GDM1 (cell line): ENCODE measurements around the gene ABCA3.
"Not testable (repeated sequence)": the region's sequence is repeated elsewhere in the genome, so short reads cannot be mapped to it uniquely, and the experiment has no call there.

Experiments
- DNase-seq: peaks from one replicate; lab custom pipeline; 2025; lab: John Stamatoyannopoulos, UW

ABCA3 gene

DNA sequence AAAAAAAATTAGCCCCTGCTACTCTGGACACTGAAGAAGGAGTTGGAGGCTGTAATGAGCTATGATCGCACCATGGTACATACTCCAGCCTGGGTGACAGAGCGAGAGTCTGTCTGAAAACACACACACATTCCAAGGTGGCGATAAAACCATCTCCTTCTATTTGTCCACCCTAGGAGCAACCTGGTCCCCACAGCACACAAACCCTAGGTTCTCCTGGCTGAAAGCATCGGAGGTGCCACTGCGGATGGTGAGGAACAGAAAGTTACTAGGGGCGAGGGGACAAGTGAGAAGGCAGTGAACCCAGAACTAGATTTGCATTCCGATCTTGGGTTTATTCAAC is 87.8 kb downstream of the ABCA3 start:
- DNase-seq, result no peak

DNA sequence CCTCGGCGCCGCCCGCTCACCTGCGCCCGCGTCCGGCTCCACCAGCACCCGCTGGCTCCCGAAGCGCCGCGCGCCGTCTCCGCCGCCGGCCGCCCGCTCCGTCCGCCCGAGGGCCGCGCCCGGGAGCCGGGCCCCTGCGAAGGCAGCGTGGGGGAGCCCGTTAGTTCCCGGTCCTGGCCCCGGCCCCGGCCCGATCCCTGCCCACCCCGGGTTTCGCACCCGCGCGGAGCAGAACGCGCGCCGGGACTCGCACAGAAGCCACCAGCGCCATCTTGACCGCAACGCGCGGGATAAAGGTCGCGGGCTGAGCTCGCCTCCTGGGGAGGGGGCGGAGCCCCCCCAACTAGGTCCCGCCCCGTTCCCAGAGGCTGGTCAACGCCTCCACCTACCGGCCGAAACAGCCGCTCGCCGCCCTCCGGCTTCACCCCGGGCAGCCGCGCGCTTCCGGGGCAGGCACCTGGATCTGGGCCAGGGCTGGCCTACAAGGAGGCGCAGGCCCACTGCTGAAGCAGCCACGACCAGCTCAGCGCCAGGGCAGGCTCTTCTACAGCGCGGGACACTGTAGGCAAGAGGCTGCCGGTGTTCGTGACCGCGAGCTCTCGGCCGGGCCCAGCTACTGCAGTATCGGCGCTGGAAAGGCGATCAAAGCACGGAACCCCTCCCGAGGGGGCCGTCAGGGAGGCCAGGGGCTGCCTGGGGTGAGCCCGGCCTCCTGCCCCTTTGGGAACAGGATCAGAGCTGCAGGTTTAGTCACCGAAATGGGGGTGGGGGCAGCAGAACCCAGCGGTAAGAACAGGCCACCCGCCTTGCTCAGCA is 89.0 kb downstream of the ABCA3 start, which contains the start of gene ECI1:
Gene ECI1 (minus strand): TSS at position 292 of the 816 bp plus-strand sequence. CDS start 21 bp downstream, at position 271.
- peak; percentile 35 for DNase-seq

DNA sequence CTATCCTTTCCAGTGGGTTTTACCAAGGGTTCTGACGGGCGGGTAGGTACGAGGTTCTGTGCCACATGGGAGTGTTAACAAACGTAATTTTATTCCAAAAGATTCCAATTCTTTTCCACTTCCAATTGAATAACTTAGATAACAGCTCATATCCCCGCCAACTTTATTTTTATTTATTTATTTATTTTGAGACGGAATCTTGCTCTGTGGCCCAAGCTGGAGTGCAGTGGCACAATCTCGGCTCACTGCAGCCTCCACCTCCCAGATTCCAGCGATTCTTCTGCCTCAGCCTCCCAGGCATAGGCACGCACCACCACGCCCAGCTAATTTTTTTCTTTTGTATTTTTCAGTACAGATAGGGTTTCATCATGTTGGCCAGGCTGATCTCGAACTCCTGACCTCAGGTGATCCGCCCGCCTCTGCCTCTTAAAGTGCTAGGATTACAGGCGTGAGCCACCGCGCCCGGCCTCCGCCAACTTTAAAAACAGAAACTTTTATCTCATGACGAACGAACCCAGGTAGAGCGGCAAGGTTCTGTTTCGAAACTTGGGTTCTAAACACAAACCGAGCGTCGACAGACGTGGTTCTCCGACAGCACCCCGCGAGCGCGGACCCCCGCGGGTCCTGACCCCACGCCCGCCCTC is 89.8 kb downstream of the ABCA3 start:
- DNase-seq, result no peak

DNA sequence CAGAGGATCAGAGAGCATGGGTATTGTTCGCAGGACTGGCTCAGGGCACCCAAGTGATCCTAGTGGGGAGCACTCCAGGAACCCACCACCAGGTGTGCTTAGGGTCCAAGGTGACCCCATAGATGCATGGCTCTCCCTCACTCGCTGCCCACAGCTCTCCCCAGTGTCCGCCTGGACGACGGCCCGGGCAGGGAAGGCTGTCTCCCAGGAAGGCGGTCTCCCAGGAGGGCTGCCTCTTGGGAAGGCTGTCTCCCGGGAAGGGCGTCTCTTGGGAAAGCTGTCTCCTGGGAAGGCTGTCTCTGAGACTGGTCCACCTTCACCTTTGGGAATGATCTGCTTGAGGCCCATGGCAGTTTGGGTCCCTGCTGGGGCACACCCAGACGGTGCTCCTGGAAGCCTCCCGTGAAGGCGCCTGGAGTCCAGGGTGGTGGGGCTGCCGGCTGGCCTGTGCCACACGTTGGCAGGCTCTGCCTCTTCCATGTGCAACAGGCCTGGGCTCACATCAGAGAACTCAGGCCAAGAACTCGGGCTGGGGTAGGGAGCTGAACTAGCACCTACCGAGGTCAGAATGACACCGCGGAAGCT is 94.1 kb downstream of the ABCA3 start:
- DNase-seq, result no peak

DNA sequence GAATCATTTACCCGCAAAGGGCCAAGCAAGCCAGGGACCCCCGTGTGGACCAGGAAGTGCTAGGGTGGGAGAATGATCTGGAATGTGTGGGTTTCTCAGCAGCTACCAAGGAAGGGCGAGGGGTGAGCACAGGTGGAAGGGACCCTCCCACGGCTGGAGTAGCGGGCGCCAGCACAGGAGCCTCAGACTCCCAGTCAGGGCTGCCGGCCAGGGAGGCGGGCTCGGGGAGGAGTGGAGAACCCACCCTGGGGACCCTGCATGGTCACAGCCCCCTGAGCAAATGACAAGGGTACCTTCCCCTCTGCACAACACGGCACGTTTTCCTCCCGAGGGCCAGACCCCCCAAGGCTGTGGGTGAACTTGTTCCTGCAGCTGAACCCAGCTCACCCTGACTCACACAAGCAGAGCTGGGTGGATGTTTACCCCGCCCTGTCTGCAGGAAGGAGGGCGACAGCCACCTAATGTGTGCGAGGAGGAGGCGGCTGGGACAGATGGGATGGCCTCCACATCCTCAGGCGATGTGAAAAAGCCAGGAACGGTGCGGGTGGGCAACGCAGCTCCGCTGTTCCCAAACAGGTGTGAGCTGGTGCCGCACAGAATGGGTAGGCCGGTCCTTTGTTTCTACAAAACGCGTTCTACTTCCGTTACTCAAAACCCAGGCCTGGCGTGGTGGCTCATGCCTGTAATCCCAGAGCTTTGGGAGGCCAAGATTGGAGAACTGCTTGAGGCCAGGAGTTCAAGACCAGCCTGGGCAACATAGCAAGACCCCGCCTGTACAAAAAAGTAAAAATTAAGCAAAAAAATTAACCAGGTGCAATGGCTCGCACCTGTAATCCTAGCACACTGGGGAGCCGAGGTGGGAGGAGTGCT is 95.4 kb downstream of the ABCA3 start:
- DNase-seq, result no peak

DNA sequence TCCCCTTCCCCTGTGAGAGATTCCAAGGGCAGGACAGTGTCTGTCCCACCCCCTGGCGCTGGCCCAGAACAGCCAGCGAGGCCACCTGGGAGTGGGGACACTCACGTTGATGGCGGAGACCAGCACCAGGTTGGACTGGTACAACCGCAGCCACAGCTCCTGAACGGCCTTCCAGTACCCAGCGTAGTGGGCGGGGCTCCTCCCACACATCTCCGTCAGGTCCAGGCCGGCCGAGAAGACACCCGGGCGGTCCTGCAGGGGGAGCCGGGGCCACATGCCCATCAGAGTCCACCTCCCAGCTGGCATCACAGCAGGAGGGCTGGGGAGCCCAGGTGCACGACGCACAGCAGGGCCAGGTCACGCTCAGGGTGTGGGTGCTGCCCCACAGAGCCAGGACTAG is 96.2 kb downstream of the ABCA3 start:
- no peak for DNase-seq

DNA sequence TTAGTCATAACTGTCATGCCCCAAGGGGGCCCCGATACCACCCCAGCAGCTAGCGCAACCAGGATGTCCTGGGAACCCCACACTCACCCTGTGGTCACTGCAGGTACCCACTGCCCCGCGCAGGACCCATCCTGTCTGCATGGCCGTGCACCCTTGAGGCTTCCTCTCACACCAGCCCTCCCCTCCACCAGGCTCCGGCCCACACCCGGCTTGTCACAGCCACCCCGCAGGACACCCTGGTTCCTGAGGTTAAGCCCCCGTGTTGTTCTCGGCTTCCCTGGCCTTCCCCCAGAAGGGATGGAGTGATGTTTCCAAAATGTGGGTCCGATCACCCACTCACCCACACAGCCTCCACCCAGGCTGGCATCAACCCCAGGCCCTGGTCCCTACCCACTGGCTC is 96.7 kb downstream of the ABCA3 start:
- no peak for DNase-seq

DNA sequence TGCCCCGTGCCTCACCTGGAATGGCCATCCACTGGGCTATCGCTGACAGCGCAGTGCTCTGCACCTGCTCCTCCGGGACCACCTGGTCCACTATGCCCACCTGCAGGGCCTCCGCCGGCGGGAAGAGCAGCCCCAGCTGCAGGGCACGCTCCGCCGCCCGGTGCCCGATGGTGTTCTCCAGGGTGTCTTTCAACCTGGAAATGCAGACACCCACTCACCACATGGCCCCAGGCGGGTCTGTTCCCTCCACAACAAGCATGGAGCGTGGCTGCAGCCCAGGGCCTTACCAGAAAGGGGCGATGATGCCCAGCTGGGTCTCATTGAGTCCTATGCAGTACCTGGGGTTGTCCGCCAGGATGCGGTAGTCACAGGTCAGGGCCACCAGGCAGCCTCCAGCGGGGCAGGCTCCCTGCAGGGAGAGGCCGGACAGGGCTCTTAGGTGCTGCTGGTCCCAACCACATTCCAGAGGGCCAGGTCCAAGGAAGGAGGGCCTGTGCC is 97.4 kb downstream of the ABCA3 start:
- no peak for DNase-seq

DNA sequence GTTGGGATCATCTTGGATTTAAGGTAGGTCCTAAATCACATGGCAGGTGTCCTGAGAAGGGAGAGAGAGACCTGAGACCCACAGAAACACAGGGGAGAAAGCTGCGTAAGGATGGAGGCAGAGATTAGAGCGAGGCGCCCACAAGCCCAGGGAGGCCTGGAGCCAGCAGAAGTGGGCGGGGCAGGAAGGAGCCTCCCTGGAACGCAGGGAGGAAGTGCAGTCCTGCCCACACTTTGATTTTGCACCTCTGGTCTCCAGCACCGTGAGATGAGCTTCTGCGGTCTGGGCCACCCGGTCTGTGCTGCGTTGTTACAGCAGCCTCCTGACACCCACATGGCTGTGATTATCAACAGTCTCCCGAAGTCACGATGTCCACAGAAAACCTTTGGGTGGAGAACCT is 97.9 kb downstream of the ABCA3 start:
- no peak for DNase-seq

DNA sequence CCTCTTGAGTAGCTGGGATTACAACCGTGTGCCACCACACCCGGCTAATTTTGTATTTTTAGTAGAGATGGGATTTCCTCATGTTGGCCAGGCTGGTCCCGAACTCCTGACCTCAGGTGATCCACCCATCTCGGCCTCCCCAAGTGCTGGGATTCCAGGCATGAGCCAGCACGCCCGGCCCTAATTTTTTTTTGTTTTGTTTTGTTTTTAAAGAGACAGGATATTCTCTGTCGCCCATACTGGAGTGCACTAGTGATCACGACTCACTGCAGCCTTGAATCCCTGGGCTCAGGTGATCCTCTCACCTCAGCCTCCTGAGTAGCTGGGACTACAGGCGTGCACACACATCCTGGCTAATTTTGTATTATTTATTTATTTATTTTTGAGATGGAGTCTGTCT is 100.2 kb downstream of the ABCA3 start:
- not testable (repeated sequence) for DNase-seq

DNA sequence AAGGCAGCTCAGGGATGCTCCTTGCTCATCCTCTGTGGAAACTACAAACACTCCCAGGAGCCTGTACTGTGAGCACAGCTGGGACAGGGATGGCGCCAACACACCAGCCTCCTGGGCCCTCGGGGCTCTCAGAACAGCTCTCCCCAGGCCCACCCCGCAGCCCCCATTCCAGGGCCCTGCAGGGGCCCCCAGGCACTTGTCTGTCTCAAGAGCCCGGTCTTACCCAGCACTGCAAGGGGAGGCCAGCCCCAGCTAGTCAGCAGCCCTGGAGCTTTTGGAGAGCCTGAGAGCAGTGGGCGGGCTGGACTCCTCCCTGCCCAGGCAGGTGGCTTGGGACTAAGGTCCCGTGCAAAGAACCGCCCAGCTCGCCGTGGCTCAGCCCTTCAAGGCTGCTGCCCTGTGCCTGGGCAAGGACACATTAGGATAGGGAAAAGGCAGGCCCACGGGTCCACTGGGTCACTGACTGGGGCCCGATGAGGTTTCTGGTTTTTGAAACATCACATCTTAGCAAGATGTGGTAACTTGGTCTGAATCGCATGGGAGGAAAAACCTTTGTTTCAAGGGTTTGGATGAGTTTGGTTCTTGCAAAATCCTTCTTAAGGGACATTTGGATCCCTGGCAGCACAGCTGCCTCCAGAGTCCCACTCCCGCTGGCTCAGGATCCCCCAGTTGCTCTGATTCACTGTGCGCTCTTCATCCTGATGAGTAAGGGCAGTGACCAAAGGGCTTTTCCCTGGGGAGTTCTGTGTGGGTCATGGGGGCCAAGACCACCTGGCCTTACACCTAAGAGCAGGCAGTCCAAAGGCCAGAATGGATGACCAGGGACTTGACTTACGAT is 101.5 kb downstream of the ABCA3 start:
- DNase-seq, result no peak

DNA sequence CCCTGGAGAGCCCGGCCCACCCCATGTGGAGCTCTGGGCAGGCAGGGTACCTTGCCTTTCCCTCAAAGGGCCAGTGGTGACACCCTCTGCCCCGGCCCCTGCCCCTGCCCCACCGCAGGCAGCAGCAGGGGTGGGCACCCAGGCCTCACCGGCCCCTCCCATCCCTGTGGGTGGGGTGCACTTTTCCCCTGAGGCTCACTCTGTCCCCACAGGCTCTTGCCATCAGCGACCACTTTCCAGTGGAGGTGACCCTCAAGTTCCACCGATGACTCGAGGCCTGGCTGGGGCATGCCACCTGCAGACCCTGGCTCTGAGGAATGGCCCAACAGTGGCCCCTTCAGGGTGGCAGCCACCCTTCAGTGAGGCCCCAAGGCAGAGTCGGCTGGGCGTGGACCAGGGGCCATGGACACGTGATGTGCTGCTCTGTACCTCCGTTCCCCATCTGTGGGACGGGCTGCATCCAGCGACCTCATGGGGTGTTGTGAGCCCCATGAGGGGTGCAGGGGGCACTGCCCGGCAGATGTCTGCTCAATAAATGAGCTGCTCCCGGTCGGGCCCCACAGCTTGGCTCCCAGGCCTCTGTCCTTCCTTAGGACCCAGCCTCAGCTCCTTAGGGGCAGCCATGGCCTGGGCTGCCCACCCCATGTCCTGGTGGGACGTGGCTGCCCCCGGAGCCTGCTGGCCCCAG is 102.2 kb downstream of the ABCA3 start:
- DNase-seq, result no peak

DNA sequence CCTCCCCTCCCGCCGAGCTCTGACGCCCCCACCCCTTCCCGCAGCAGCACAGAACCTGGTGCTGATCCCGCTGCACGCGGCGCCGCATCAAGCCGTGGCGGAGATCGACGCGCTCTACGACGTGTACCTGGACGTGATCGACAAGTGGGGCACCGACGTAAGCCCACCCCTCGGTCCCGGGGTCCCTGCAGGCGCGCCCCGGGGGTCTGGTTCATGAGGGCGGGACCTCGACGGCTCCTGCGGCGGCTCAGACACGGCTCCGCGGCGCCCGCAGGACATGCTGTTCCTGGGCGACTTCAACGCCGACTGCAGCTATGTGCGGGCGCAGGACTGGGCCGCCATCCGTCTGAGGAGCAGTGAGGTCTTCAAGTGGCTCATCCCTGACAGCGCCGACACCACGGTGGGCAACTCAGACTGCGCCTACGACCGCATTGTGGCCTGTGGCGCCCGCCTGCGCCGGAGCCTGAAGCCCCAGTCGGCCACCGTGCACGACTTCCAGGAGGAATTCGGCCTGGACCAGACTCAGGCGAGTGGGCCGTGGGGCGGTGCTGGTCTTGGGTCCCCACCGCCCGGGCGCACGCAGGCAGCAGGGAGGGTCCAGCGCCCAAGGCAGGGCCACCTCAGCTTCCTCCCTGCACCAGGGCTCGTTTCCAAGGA is 102.9 kb downstream of the ABCA3 start:
- no peak for DNase-seq

DNA sequence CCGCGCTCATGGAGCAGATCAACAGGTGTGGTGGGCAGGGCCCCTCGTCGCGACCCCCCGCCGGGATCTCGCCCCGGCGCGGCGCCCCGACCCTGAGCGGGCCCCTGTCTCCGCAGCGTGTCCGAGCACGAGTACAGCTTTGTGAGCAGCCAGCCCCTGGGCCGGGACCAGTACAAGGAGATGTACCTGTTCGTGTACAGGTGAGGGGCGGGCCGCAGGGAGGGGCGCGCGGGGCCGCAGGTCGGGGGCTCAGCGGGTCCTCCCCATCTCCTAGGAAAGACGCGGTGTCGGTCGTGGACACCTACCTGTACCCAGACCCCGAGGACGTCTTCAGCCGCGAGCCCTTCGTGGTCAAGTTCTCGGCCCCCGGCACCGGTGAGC is 103.4 kb downstream of the ABCA3 start:
- no peak for DNase-seq

DNA sequence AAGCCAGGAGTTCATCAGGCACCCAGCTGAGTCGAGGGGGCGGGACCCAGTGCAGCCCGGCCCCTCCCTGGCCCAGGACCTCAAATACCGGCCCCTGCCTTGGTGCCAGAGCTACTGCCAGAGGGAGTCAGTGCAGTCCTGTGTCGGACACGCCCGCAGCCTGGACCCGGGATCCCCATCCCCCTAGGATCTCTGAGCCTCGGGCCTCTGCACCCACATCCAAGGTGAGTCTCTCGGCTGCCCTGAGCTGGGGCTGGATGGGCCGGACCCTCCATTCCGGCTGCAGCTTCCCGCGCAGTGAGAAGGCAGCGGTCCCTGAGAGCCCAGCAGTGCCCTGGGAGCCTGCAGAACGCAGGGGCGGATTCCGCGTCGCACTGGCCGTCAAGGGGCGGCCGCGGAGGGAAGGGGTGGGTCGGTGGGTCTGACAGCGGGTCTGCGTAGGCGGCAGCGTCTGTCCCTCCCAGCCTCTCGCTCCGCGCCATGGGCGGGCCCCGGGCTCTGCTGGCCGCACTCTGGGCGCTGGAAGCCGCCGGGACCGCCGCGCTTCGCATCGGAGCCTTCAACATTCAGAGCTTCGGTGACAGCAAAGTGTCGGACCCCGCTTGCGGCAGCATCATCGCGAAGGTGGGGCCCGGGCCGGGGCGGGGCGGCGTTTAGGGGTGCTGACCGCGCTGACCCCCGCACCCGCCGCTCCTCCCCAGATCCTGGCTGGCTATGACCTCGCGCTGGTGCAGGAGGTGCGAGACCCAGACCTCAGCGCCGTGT is 104.0 kb downstream of the ABCA3 start, which contains the start of gene DNASE1L2:
Gene DNASE1L2 (plus strand): TSS at position 108 of the 765 bp plus-strand sequence. CDS start 373 bp downstream, at position 481.
- no peak for DNase-seq

DNA sequence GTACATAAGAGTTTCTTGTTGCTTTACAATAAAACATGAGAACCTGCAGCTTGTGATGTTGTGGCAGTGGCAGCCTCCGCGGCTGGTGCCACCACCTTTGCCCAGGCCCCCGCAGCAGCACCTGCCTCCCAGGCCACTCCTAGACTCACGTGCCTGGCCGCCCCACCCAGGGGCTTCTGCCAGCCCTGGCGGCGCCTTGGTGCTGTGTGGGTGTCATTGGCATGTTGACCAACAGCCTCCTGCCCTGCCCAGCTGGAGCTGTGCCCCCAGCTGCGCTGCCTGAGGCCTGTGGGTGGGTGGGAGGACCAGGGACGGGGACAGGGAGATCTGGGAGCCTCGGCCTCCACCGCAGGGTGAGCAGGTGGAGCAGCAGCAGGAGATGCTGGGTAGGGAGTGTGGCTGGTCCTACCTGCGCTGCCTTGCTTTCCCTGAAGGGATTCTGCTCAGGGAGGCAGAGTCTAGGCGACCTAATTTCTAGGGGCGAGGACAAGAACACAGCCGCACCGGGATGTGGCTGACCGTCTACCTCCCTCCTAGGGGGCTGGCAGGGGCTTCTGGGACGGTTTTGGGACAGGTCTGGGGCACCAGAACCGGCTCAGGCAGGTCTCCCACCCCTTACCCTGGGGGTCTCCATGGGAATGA is 104.7 kb downstream of the ABCA3 start:
- no peak for DNase-seq

DNA sequence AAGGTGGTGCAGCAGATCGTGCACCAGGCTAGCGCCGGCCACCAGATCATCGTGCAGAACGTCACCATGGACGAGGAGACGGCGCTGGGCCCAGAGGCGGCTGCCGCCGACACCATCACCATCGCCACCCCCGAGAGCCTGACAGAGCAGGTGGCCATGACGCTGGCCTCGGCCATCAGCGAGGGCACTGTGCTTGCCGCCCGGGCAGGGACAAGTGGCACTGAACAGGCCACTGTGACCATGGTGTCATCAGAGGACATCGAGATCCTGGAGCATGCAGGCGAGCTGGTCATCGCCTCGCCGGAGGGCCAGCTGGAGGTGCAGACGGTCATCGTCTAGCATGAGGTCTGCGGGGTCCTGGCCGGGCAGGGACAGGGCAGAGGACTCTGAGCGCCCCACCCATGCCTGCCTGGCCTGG is 105.3 kb downstream of the ABCA3 start:
- no peak for DNase-seq

DNA sequence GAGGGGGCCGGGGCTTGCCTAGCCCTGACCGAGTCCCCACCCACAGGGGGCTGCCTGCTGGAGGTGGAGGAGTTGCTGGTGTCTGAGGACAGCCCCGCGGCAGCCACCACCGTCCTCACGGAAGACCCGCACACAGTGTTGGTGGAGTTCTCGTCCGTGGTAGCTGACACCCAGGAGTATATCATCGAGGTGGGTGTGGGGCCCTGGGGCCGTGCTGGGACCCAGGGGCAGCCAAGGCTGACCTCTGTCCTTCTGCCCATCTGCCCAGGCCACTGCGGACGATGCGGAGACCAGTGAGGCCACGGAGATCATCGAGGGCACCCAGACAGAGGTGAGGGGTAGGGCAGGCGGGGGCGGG is 105.7 kb downstream of the ABCA3 start:
- no peak for DNase-seq
